ENCODE results near the gene KDELR3.

The KDELR3 gene

DNA sequence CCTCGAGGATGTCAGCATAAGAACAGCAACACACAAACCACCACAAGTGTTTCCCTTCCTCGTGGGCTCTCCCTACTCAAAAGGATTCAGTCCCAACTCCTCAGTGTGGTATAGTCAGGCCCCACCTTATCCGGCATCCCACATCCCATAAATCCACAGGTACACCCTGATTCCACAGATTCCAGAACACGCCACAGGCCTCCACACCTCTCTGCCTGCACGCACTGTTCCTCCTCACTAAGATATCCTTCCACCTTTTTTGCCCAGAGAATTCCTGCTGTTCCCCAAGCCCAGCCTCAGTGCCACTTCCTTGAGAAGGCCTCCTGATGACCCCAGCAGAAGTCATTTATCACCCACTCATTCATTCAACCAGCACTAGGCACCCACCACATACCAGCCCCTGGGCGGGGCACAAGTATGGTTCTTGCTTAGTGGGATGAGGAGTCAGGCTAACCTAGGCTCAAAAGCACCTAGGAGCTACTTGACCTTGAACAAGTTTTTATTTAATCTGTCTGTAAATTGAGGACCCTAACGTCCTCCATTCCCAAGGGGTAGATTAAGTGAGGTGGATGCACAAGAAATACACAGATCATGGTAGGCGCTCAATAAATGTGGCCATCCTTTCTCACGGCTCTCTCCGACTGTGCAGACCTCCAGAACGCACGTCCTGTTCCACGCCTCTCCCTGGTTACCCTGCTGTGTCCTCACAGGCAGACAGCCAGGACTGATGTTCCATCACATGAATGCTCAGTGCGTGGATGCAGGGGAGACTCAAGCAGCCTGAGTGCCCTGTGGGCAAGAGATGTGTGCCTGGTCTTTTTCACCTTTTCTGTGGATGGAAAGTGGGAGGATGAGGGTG lies 10.8 kb upstream of the KDELR3 start:
- no peak for DNase-seq (ENCODE audit: extremely low read depth, low read depth)
- TF ChIP-seq, protein P1, sequence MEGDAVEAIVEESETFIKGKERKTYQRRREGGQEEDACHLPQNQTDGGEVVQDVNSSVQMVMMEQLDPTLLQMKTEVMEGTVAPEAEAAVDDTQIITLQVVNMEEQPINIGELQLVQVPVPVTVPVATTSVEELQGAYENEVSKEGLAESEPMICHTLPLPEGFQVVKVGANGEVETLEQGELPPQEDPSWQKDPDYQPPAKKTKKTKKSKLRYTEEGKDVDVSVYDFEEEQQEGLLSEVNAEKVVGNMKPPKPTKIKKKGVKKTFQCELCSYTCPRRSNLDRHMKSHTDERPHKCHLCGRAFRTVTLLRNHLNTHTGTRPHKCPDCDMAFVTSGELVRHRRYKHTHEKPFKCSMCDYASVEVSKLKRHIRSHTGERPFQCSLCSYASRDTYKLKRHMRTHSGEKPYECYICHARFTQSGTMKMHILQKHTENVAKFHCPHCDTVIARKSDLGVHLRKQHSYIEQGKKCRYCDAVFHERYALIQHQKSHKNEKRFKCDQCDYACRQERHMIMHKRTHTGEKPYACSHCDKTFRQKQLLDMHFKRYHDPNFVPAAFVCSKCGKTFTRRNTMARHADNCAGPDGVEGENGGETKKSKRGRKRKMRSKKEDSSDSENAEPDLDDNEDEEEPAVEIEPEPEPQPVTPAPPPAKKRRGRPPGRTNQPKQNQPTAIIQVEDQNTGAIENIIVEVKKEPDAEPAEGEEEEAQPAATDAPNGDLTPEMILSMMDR (IDR thresholded peaks at IDR 0.05; ENCODE audit: low read depth, low read length) = no peak

DNA sequence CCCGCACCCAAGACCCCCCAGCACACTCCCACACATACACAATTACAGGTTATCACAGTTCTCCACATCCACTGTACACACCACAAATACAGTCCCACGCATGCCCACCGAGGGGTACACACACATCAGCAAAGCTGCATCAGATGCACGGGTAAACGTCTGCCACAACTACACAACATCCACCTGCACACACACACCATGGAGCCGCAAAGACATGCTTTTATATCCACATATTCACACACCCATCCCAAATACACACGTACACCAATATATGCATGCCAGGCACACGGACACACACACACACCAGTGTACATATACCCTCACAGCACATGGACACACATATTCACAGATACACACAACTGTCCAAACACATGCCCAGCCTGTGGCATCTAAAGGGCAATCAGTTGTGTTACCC lies 7.5 kb upstream of the KDELR3 start:
- TF ChIP-seq, protein P1 (IDR thresholded peaks at IDR 0.05; ENCODE audit: low read depth, low read length) = no peak
- DNase-seq (ENCODE audit: extremely low read depth, low read depth) = no peak

DNA sequence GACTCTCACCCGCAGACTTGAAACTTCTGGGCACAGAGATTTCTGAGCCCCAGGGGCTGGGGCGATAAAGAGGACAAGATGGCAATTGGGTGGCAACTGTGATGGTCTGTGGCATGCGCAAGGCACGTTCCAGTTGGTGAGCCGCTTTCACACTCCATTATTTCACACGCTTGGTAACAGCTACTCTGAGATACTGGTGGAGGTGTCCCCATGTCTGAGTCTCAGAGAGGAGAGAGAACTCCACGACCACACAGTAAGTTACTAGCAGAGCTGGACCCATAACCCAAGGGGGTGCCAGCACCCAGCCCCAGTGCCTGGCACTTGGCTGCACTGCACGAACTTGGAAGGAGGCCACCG lies 6.9 kb upstream of the KDELR3 start:
- DNase-seq (ENCODE audit: extremely low read depth, low read depth) = no peak
- TF ChIP-seq, protein P1 (IDR thresholded peaks at IDR 0.05; ENCODE audit: low read depth, low read length) = no peak

DNA sequence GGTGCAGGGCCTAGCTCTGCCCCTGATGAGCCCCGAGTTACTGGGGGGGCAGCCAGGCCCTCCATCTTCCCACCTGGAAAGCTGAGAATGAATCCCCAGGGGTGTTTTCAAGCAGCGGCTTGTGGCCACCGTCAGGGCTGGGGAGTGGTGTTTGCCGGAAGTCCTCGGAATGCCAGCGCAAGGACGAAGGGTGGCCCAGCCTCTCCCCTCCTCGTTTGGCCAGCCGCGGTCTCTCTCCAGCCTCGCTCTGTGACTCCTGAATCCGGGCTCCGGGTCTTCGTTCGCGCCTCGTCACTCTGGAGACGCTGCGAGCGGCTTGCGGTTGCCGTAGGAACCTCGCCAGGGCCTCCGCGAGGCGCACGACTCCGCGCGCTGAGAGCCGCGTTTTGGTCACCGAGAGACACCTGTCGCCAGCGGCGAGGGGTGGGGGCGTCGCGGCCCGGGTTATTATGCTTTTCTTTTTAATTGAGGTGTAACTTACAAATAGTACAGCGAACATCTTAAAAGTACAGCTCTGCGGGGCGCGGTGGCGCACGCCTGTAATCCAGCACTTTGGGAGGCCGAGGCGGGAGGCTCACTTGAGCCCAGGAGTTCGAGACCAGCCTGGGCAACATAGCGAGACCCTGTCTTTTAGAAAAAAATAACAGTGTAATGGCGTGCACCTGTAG lies 6.3 kb upstream of the KDELR3 start:
- TF ChIP-seq, protein P1 (IDR thresholded peaks at IDR 0.05; ENCODE audit: low read depth, low read length) = no peak
- peak; percentile 41 for DNase-seq (ENCODE audit: extremely low read depth, low read depth)

DNA sequence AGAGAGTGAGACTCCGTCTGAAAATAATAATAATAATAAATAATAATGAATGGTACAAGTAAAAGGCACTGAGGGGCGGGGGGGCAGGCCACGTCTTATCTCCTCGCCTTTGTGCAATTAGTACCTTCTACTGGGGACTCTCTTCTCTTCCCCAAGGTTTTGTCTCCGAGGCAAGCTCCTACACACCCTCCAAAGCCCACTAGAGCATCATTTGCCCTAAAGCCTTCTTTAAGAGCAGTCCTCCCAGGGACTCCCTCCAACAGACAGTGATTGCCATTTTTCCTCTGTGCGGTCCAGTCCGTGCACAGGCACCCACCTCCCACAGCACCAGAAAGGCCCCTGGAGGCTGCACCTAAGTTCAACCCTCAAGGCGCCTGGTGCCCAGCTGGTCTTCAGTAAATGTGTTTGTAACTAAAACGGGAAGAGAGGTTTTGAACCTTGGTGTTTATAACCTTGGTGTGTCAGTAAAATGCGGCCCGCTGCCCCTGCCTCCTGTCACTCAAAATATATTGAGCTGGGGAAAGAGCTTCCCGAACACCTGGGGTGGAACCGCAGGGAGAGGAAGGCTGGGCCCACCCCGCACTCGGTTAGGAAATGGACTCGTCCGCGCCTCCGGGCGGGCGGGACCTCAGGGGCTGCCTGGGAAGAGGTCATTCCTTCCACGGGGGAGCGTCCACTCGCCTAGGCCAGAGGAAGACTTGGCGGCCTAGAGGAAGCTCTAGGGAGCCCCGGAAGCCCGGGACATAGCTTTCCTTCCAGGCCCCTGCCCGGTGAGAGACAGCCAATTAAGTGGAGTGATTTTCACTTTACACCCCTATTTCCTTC lies 4.7 kb upstream of the KDELR3 start:
- TF ChIP-seq, protein P1 (IDR thresholded peaks at IDR 0.05; ENCODE audit: low read depth, low read length) = no peak
- no peak for DNase-seq (ENCODE audit: extremely low read depth, low read depth)

DNA sequence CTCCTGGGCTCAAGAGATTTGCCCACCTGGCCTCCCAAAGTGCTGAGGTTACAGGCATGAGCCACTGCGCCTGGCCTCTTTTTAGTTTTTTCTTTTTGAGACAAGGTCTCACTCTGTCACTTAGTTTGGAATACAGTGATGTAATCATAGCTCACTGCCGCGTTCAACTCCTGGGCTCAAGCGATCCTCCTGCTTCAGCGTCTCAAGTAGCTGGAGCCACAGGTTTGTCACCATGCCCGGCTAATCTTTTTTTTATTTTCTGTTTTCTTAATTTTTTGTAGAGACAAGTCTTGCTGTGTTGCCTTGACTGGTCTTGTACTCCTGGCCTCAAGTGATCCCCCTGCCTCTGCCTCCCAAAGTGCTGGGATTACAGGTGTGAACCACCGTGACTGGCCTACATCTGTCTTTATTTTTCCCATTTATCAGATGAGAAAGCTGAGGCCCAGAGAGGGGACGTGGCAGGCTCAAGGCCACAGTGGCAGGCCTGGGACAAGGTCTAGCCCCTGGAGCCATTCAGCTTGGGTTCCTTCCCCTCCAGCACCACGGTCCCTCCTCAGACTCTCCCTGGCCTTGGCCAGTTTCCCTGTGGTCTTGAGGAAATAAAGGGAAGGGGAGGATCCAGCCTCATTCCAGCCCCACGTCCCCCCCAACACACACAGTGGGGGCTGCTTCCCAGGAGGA lies 2.8 kb upstream of the KDELR3 start:
- no peak for DNase-seq (ENCODE audit: extremely low read depth, low read depth)
- TF ChIP-seq, protein P1 (IDR thresholded peaks at IDR 0.05; ENCODE audit: low read depth, low read length) = no peak

Measured in AG09319 (cell line).